GM03348 (cell line): Measurements from ENCODE around the gene MAST4.

ENCODE experiments used
- DNase-seq: peaks from one replicate; pipeline ENCODE4 v3.0.0; 2012; ENCODE audit warnings: low spot score

MAST4 gene

GRCh38 chr5:66906021-66906420 is 309.8 kb downstream of the MAST4 start:
- no peak for DNase-seq

- no peak for DNase-seq
These were observed 312.0 kb downstream of the MAST4 start for GRCh38 chr5:66908230-66908629.

DNA sequence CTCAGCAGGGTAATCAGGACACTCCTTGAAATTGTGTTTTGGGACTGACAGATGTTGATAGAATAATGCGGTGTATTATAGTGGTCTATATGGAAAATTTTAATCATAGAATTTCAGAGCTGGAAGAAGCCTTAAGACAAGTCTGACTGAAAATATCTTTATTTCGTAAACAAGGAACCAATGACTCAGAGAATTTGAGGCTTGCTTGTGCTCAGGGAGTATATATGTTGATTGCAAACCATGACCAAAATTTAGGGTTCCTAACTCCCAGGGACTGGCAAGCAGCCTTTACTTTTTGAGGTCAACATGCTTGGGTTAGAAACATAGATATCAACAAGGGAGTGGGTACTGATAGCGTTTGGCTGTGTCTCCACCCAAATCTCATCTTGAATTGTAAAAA is 313.2 kb downstream of the MAST4 start:
- no peak for DNase-seq

- DNase-seq = no peak
These were observed 316.6 kb downstream of the MAST4 start for GRCh38 chr5:66912787-66913186.

- no peak for DNase-seq
These were observed 319.3 kb downstream of the MAST4 start for GRCh38 chr5:66915531-66915930.

DNA sequence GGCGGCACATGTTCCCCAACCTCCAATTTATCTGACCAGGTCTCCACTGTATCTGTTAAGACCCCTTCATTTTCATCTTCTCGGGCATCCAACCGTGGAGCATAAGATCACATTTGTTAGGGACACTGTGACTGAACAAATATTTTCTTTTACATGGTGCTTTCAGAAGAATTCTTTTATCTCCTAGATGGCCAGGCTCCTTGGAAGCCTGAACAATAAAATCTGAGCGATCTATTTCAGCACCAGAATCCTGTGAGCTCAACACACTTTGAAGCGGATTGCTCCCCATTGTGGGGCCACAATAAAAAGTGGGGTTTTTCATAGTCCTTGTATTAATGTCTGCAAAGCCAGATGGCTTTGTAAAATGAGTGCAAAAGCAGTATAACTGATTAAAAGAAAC is 326.7 kb downstream of the MAST4 start:
- DNase-seq = no peak

GRCh38 chr5:66923457-66923856 is 327.3 kb downstream of the MAST4 start:
- no peak for DNase-seq

GRCh38 chr5:66923922-66924321 is 327.7 kb downstream of the MAST4 start:
- DNase-seq = no peak

DNA sequence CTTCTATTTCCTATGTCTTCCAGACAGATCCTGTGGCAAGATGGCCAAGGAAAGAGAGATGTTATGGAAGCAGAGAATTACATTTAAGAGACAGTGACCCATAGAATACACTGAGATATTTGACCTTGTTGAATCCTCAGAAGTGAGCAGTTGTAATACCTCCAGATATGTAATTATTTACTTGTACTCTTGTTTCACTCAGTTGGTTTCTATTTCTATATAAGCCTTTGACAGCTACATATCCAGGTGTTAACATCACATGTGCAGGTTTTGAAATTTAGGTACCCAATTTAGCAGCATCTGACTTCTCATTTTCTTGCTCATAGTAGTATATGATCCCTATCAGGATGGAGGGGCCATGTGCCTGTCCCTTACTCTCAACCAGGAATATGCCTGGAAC is 330.9 kb downstream of the MAST4 start:
- no peak for DNase-seq

- no peak for DNase-seq
These were observed 333.1 kb downstream of the MAST4 start for GRCh38 chr5:66929281-66929680.

DNA sequence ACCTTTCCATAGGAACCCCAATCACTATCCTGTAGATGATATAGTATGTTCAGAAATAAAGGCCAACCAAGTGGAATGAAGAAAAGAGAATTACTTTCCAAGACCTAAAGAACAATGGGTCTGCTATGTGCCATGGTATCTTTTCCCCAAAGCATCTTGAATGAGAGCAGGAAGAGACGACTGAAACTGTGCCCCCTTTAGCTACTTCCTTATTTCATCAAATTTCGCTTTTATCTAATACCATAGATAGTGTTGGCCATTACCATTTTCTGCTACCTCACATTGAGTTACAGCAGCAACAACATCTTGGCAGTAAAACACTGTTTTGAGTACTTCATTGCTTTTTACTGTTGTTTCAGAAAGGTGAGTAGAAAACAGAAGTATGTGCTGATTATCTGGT is 333.8 kb downstream of the MAST4 start:
- DNase-seq = no peak

DNA sequence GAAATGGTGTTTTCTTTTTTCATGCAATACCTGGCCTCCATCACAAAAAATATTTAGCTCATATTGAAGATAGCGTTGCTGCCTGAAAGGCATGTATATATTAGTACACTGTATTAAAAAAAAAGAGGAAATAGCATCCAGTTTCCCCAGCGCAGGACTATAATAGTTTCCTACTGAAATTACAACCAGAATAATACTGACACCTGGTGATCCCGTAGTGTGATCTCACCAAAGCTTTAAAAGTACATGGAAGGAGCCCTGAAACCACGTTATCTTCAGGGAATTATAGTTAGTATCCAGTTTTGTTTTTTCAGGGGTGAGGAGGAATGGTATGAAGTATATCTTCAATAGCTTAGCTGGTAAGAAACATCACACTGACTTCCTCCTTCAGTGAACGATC is 335.5 kb downstream of the MAST4 start:
- no peak for DNase-seq

DNA sequence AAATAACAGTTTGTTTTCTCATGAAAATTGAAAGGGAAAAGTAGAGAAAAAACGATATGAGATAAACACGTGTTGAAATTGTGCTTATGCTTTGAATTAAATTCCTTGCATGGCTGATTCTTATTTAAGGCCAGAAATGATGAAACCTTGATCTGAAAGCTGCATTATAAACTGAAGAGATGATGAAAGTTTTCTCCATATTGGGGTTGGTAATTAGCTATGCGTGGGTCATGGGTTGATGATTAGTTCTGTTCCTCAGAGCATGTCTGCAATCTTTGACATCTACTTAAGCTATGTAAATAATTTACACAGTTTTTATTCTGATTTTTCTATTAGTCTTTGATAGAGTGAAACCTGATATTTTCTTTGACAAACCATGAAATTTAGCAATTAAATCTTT is 336.3 kb downstream of the MAST4 start:
- no peak for DNase-seq

DNA sequence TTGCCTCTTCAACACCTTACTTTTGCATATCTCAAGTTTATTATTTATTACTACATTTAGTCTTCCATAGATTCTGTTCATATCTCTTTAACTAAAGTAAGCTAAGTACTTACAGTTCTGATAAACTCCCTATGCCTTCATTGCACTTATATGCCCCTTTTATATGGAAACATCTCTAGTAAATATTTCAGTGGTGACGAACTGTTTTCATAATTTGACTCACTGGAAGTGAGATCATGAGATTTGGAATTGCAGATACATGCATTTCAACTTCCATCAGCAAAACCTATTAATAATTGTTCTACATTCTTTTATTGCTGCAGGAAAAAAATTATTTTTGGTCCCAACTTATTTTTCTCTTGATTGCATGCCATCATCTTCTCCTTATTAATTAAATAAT is 336.9 kb downstream of the MAST4 start:
- DNase-seq = peak; percentile 25

- no peak for DNase-seq
These were observed 342.9 kb downstream of the MAST4 start for GRCh38 chr5:66939094-66939493.

GRCh38 chr5:66945389-66946349 is 349.5 kb downstream of the MAST4 start:
- DNase-seq = no peak

DNA sequence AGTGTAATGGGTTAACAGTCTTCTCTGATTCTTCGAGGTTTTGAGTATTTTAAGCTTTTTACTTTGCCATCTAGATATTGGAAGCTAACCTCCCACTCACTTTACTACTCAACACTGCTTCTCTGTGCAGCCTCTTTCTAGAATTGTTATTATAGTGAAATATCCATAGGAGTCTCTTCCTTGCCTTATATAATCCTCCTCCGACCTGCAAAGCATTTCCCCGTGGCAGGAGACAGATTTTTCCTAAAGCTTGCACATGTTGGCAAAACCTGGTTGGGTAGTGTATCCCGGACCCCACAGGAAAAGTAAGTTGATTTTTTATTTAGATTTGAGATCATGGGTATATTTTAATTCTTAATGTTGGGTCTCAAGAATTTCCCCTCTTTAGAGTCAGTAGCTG is 351.3 kb downstream of the MAST4 start:
- DNase-seq = no peak

- DNase-seq = no peak
These were observed 352.9 kb downstream of the MAST4 start for GRCh38 chr5:66949066-66949465.

- DNase-seq = no peak
These were observed 356.0 kb downstream of the MAST4 start for GRCh38 chr5:66952153-66952552.

GRCh38 chr5:66956439-66956838 is 360.2 kb downstream of the MAST4 start:
- no peak for DNase-seq

DNA sequence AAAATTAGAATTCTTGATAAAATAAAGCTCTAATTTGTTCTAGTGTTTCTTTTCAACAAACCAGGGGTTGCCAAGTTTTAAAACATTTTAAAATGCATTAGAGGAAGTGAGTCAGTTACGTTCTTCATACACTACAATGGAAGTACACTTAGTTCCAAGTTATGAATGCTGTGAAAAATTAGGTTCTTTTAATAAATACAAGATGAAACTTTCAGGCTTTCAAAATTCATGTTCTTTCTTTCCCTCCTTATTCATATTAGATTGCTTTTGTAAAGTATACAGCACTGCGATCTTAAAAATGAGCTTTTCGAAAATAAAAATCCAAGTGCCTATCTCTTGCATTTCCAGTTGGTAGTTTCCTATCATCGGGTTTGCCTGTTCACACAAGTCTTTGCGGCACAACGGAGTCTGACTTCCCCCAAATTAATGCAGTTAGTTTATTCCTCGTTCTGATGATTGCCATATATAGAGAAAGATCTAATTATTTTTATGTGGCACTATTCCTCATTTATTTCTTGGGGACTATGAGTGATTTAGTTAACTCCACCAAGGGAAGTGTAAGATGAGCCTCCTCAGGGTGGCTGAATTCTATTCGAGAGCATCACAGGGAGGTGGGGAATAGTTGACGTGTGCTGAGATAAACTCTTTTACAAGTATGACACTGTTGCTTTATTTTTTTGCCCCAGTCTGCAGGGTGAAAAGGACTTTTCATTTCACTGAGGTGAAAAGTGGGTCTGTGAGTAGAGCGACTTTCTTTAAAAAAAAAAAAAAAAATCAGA is 362.2 kb downstream of the MAST4 start:
- DNase-seq = peak; percentile 52

DNA sequence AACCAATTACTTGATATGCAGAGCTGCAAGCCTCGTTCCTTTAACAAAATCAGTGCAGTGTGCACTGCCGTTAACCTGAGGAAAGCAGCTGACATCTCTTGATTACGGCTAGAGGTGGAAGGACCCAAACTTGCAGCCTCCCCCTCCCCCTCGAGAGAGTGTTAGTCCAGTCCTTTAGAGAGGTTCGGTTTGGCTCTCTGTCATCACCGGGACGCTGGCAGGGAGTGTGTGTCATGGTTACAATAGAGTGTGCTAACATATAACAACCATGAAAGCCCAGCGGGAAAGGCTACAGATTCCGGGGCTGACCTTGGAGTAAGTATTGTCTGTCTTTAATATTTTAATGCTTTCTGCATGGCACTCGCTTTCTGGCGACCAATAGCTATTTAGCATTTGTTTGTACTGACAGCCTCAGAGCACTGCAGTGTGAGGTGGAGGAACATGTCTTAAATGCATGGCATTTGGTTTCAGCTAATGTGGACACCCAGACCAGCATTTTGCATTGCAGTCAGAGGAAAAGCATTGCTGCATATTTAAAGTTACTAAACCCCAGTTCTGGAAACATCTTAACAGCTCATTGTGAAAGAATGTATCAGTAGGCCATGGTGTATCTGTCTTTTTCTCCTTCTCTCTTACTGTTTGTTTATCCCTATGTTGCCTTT is 362.9 kb downstream of the MAST4 start:
- peak; percentile 60 for DNase-seq

DNA sequence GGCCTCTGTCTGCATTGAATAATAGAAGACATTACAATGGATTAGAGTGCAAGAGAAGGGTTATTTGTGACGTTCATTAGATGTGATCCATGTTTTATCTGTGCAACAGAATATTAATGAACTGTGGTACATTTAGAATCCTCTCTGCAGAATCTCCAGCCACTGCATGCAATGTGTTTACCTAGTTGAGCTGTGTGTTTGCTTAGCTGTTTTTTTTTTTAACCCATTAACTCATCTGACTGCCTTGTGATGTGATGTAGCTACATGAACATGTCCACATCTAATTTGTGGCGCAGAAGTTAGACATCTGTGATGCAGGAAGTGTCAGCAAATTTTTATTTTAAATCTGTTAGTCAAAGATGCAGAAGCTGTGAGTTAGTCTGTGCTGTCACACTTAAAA is 363.5 kb downstream of the MAST4 start:
- DNase-seq = no peak
